ENCODE data around the gene FPR2.
"Not testable (repeated sequence)": the region's sequence is repeated elsewhere in the genome, so short reads cannot be mapped to it uniquely, and the experiment has no call there.

Gene FPR2

GRCh38 chr19:51760697-51761356, at the start of gene FPR2:
Gene FPR2, plus strand, starts transcription at chr19:51761180. Its CDS starts 7,479 bp downstream, at chr19:51768659.
- DNase-seq = no peak

- DNase-seq = no peak
Observed at GRCh38 chr19:51711702-51712101, 49.3 kb upstream of the FPR2 start.

- DNase-seq = no peak
Observed at GRCh38 chr19:51712461-51713081, 48.4 kb upstream of the FPR2 start.

GRCh38 chr19:51713319-51714285, 47.4 kb upstream of the FPR2 start:
- DNase-seq = no peak

- DNase-seq = no peak
Observed at GRCh38 chr19:51714848-51715247, 46.1 kb upstream of the FPR2 start.

GRCh38 chr19:51715850-51716249, 45.1 kb upstream of the FPR2 start:
- no peak for DNase-seq

GRCh38 chr19:51716925-51717324, 44.1 kb upstream of the FPR2 start:
- DNase-seq = no peak

- DNase-seq = no peak
Observed at GRCh38 chr19:51719251-51719988, 41.6 kb upstream of the FPR2 start.

GRCh38 chr19:51721905-51722304, 39.1 kb upstream of the FPR2 start:
- DNase-seq = no peak

GRCh38 chr19:51722492-51722891, 38.5 kb upstream of the FPR2 start:
- no peak for DNase-seq

- no peak for DNase-seq
Observed at GRCh38 chr19:51724543-51724942, 36.4 kb upstream of the FPR2 start.

- no peak for DNase-seq
Observed at GRCh38 chr19:51726049-51726448, 34.9 kb upstream of the FPR2 start.

- DNase-seq = no peak
Observed at GRCh38 chr19:51727349-51727880, 33.6 kb upstream of the FPR2 start.

- no peak for DNase-seq
Observed at GRCh38 chr19:51729781-51730180, 31.2 kb upstream of the FPR2 start.

- DNase-seq = no peak
Observed at GRCh38 chr19:51733742-51734522, 27.0 kb upstream of the FPR2 start.

GRCh38 chr19:51735759-51736449, 25.1 kb upstream of the FPR2 start:
- DNase-seq = no peak

- no peak for DNase-seq
Observed at GRCh38 chr19:51737389-51737788, 23.6 kb upstream of the FPR2 start.

- DNase-seq = no peak
Observed at GRCh38 chr19:51737924-51738323, 23.1 kb upstream of the FPR2 start.

- not testable (repeated sequence) for DNase-seq
Observed at GRCh38 chr19:51738523-51738922, 22.5 kb upstream of the FPR2 start.

GRCh38 chr19:51739466-51740213, 21.3 kb upstream of the FPR2 start:
- no peak for DNase-seq

Data from cerebellar nuclear complex (tissue), 1 donor.